SU-DHL-6 (cell line): ENCODE results near the gene BCAS1.

Source experiments
- EZH2phosphoT487 ChIP-seq: fragments of 200-600 bp; sonication (generic), shearing (Covaris generic); conservative IDR thresholded peaks from 2 replicates; pipeline ENCODE4 v1.6.1; 2018; ENCODE audit warnings: mild to moderate bottlenecking, antibody characterized with exemption, low read length, moderate library complexity, mixed read lengths
- TF ChIP-seq, protein P1 (sequence below): fragments of 200-600 bp; sonication (generic); IDR thresholded peaks from one replicate; pipeline ENCODE4 v1.5.1; 2017; ENCODE audit warnings: antibody characterized with exemption, mild to moderate bottlenecking, low read length, moderate library complexity; ENCODE audit not compliant: insufficient read depth, poor library complexity, severe bottlenecking

DNA sequence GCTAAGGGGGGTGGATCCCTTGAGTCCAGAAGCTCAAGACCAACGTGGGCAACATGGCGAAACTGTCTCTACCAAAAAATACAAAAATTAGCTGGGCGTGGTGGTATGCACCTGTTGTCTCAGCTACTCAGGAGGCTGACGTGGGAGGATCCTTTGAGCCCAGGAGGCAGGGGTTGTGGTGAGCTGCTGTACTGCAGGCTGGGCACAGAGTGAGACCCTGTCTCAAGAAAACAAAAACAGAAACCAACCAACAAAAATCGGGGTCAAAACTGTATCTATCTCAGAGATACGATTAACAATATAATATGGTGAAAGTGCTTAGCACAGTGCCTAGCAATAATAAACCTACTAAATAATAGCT lies 20.7 kb upstream of the BCAS1 start:
- TF ChIP-seq EZH2phosphoT487 = no peak
- TF ChIP-seq, protein P1, sequence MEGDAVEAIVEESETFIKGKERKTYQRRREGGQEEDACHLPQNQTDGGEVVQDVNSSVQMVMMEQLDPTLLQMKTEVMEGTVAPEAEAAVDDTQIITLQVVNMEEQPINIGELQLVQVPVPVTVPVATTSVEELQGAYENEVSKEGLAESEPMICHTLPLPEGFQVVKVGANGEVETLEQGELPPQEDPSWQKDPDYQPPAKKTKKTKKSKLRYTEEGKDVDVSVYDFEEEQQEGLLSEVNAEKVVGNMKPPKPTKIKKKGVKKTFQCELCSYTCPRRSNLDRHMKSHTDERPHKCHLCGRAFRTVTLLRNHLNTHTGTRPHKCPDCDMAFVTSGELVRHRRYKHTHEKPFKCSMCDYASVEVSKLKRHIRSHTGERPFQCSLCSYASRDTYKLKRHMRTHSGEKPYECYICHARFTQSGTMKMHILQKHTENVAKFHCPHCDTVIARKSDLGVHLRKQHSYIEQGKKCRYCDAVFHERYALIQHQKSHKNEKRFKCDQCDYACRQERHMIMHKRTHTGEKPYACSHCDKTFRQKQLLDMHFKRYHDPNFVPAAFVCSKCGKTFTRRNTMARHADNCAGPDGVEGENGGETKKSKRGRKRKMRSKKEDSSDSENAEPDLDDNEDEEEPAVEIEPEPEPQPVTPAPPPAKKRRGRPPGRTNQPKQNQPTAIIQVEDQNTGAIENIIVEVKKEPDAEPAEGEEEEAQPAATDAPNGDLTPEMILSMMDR = no peak
